Hepatocyte (in vitro differentiated cells): ENCODE results near the gene ALDH1A3.

Experiments used
- EZH2 ChIP-seq: fragments of 200-600 bp; sonication (generic); IDR thresholded peaks from 2 replicates; pipeline ENCODE4 v1.6.1; 2016; ENCODE audit warnings: antibody characterized with exemption, mild to moderate bottlenecking, borderline replicate concordance
- EZH2phosphoT487 ChIP-seq: fragments of 200-600 bp; sonication (generic); IDR thresholded peaks from one replicate; pipeline ENCODE4 v1.6.1; 2018; ENCODE audit warnings: antibody characterized with exemption, mild to moderate bottlenecking, low read depth, moderate library complexity; ENCODE audit not compliant: unreplicated experiment, severe bottlenecking
- TF ChIP-seq, protein P1 (sequence below): fragments of 200-600 bp; sonication (generic); IDR thresholded peaks from 2 replicates; pipeline ENCODE4 v1.5.1; 2016; ENCODE audit warnings: antibody characterized with exemption, mild to moderate bottlenecking; ENCODE audit not compliant: poor library complexity

DNA sequence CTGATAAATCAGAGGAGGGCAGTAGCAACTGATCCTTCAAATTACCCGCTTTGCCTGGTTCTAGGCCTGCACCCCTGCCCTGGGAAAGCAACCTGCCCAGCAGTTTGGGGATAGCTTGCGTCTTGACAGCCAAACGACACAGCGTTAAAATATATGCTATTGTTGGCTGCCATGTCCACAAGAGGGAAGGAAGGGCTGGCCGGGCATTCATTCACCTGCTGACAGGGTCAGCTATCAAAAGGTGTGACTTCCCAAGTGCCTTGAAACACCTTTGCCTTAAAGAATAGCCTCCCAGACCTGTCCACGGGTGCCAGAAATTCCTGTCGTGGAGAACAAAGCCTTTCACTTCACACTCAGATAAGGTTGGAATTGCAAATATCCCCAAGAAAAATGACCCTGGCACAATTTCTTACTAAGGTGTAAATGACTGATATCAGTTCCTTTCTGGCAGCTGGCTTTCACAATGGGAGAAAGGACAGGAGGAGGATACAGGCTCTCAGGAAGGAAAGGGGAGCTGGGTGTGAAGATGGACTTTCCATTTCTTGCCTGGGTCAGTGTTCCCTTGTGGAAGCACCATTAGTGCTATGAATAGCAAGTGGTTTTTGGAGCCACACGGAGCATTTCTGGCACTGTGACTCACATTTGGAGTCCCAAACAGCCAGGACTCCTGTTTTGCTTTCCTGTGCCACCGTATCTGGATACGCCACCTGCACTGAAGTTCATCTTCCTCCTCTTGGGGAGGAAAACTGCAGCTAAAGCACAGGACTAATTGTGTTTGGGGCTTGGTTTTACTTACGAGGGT lies 19.2 kb downstream of the ALDH1A3 start:
- TF ChIP-seq EZH2phosphoT487 = no peak
- TF ChIP-seq, protein P1, sequence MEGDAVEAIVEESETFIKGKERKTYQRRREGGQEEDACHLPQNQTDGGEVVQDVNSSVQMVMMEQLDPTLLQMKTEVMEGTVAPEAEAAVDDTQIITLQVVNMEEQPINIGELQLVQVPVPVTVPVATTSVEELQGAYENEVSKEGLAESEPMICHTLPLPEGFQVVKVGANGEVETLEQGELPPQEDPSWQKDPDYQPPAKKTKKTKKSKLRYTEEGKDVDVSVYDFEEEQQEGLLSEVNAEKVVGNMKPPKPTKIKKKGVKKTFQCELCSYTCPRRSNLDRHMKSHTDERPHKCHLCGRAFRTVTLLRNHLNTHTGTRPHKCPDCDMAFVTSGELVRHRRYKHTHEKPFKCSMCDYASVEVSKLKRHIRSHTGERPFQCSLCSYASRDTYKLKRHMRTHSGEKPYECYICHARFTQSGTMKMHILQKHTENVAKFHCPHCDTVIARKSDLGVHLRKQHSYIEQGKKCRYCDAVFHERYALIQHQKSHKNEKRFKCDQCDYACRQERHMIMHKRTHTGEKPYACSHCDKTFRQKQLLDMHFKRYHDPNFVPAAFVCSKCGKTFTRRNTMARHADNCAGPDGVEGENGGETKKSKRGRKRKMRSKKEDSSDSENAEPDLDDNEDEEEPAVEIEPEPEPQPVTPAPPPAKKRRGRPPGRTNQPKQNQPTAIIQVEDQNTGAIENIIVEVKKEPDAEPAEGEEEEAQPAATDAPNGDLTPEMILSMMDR = no peak
- no peak for TF ChIP-seq EZH2
